Measurements from ENCODE around the gene MIPOL1.
"Not testable (repeated sequence)": the region's sequence is repeated elsewhere in the genome, so short reads cannot be mapped to it uniquely, and the experiment has no call there.

MIPOL1 gene

GRCh38 chr14:37546621-37547447 is 349.1 kb downstream of the MIPOL1 start:
- no peak for DNase-seq (ENCODE audit: low read depth)

DNA sequence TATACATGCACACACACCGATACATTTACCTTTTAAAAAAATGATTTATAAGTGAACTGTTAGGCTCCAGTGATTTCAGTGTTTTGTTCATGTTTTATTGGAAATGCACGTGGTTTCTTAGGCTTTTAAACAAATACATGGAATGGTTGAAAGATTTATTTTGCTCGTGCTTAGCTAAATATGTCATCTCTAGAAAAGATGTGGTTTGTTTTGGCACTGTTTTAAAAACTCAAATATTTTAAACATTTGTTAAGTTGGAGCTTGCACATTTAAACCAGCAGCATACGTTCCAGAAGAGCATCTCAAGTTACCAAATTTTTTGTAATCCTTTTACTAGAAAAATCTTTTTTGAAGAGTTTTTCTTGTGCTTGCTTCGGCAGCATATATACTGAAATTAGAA is 352.8 kb downstream of the MIPOL1 start:
- no peak for DNase-seq (ENCODE audit: low read depth)

GRCh38 chr14:37551119-37551518 is 353.4 kb downstream of the MIPOL1 start:
- no peak for DNase-seq (ENCODE audit: low read depth)

DNA sequence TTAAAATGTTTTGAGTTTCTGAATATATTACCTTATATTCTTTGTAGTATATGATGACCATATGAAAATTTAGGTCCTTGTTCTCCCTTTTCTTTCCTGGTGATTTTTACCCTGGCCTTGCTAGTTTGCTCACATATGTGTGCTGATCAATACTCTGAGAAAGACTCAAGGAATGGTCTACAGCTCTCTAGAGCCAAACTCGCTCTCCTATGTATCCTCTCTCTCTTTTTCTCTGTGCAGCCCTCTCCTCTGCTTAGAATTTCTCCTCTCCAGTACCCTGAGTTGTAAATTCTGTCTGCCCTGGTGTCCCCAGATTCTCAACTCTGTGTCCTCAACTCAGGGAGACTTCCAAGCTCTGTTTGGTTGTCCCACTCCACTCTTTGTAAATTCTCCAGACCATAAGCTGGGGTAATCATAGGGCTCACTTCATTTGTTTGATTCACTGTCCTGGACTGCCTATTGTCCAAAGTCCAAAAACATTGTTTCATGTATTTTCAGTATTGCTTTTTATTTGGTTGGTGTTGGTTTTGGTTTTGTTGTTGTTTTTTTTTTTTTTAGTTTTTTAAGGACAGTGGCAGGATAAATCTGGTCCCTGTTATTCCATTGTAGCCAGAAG is 356.3 kb downstream of the MIPOL1 start:
- DNase-seq (ENCODE audit: low read depth), result no peak

DNA sequence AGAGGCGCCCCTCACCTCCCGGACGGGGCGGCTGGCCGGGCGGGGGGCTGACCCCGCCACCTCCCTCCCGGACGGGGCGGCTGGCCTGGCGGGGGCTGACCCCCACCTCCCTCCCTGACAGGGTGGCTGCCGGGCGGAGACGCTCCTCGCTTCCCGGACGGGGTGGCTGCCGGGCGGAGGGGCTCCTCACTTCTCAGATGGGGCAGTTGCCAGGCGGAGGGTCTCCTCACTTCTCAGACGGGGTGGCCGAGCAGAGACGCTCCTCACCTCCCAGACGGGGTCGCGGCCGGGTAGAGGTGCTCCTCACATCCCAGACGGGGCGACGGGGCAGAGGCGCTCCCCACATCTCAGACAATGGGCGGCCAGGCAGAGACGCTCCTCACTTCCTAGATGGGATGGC is 357.9 kb downstream of the MIPOL1 start:
- DNase-seq (ENCODE audit: low read depth), result not testable (repeated sequence)

DNA sequence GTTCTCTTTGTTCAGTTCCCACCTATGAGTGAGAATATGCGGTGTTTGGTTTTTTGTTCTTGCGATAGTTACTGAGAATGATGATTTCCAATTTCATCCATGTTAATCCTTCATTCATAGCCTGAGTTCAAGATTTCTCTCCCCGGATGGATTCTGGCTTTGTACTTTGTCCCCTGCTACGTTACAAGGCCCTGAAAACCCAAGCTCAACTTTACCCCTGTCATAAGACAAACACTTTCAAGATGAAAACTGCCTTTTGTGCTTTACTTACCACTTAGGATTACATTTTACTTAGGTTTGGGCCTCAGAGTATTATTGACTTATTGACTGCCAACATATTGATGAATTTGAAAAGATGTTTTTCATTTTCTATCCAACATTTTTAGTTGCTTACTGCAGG is 361.0 kb downstream of the MIPOL1 start:
- DNase-seq (ENCODE audit: low read depth), result no peak

GRCh38 chr14:37559386-37559785 is 361.6 kb downstream of the MIPOL1 start:
- peak; percentile 5 for DNase-seq (ENCODE audit: low read depth)

GRCh38 chr14:37563189-37563588 is 365.5 kb downstream of the MIPOL1 start:
- DNase-seq (ENCODE audit: low read depth), result no peak

DNA sequence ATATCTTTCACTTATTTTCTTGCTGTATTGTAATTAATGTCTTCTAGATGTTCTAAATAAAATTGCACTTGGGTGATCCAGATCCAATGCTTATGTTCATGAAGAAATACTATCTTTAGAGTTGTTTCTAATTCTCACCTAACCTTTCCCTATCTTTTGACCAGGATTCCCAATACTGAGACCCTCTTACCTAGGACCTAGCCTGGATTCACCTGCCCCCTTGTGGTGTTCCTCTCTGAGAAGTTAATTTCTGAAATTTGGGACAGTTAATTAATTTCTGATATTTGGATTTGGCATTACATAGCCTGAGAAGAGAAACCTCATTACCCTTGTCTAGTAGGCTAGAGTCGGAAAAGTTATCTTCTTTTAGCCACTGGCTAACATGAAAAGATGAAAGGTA is 367.8 kb downstream of the MIPOL1 start:
- DNase-seq (ENCODE audit: low read depth), result no peak

- no peak for DNase-seq (ENCODE audit: low read depth)
Observed at GRCh38 chr14:37566811-37567371, 369.2 kb downstream of the MIPOL1 start.

DNA sequence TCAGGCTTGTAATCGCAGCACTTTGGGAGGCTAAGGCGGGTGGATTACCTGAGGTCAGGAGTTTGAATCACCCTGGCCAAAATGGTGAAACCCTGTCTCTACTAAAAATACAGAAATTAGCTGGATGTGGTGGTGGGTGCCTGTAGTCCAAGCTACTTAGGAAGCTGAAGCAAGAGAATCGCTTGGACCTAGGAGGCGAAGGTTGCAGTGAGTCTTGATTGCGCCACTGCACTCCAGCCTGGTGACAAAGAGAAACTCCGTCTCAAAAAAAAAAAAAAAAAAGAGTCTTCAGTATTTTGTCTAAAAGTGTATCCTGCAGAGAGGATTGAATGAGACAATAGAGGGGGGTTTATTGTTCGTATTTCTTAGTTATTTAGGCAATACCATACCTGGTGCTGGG is 372.0 kb downstream of the MIPOL1 start:
- DNase-seq (ENCODE audit: low read depth), result no peak

- DNase-seq (ENCODE audit: low read depth), result no peak
Observed at GRCh38 chr14:37571391-37571790, 373.7 kb downstream of the MIPOL1 start.

DNA sequence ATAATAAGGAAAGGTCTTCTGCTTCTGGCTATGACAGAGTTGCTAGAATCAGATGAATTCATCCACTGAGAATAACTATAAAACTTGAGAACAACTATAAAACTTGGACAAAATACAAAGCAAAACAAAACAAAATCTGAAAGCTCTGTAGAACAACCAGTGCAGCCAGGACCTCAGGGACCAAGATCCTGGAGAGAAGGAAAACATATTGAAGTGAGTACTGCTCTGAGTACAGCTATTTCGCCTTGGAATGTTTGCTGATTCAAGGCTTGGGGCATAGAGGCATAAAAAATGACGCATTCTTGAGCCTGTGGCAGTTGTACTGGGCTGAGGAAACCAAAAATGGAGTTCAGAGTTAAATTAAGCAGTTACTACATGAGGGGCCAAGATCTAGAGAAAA is 375.6 kb downstream of the MIPOL1 start:
- peak; percentile 43 for DNase-seq (ENCODE audit: low read depth)

DNA sequence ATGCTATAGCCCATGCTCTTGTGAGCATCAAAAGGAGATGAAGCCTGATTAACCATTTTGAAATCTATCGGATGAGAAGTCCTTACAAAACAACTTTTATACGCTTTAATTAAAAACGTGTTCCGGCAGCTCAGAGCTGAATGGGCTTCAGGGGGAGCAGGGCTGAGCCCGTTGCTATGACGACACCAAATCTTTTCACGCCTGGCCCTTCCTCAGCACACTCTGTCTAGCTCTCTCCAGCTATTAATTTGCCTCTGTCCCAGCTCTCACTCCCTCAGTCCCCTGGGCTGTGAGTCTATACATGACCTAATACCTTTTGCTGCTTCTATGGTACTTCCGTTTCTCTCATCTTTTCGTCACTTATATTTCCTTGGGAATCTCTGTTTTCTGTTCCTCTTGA is 381.5 kb downstream of the MIPOL1 start:
- DNase-seq (ENCODE audit: low read depth), result no peak

DNA sequence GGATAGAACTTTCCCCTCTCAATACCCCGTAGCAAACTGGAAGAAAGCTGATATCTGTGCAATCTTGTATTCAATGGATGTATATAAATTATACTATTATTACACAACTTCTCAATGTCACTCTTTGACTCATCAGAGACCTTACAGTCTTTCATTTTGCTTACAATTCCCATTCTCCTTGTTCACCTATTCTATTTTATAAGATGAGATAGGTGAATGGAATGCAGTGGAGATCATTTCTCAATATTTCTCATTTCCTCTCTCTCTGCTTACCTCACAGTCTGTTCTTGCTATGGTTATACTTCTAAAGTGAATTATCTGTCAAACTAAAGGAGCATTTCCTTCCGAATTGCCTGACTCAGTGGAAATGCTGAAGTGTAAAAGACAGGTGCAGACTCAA is 382.4 kb downstream of the MIPOL1 start:
- peak; percentile 74 for DNase-seq (ENCODE audit: low read depth)

DNA sequence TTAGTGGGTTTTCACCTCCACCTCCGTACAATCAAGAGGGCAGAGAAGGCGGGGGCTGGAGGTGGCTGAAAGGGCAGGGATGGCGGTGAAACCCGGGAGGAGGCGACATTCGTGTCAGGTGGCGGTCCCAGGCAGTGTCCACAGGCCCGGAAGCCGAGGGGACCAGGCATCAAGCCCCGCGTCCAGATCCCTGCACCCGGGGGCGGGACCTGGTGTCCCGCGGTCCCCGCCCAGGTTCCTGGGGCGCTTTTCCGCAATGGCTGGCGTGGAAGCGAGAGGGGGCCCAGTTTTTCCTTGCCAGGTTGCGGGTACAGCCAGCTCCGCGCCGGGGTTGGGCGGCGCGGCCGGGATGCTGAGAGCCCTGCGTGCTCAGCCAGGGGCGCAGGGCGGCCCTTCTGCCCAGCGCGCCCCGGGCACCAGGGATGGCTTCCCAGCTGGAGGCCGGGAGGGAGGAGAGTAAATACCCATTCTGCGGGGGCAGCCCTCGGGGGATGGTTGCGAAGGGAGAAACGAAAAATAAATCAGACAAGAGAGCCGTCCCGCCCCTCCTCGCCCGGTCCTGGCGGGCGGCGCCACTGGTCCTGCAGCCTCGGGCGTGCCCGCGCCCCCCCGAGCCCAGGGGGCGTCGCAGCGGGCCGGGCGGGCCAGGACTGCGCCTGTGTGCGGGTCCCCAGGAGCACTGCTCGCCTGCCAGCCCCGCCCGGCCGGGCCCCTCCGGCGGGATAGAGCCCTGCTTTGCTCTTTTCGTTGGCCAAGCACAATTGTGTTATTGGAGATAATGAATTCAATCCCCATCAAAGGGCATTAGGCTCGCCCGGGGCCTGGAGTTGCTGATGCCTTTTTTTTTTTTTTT is 385.8 kb downstream of the MIPOL1 start:
- no peak for DNase-seq (ENCODE audit: low read depth)

- no peak for DNase-seq (ENCODE audit: low read depth)
Observed at GRCh38 chr14:37584211-37585100, 386.7 kb downstream of the MIPOL1 start.

DNA sequence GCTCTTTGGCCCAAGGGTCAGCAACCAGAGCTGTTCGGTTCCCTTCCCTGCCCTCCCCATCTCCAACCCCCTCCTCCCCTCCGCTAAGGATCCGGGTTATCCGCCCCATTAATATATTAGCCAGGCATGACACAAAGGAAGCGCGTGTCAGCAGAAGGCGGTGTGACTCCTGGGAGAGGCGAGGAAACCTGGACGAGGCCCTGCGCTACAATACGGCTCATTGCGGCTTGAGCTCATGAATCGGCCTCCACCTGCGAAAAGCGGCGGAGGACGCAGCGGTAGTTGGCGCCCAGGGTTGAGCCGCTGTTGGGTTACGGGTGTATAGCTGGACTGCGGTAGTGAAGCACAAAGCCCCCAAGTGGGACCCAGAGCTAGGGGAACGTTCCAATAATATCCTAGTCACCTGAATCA is 387.4 kb downstream of the MIPOL1 start:
- no peak for DNase-seq (ENCODE audit: low read depth)

GRCh38 chr14:37585971-37586796 is 388.4 kb downstream of the MIPOL1 start:
- DNase-seq (ENCODE audit: low read depth), result no peak

DNA sequence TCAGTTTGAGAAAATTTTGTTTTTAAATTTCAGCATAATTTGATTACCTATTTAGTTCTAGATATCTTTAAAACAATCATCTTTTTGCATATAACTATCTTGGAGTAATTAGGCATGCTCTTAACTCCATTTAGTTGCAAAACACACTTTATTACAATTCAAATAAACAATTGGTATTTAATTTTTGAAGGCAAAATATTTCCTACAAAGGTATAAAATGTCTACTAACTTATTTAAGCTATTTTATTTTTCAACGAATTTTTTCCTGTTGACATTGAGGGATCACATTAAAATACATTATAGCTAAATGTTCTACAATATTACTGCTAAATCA is 389.0 kb downstream of the MIPOL1 start:
- DNase-seq (ENCODE audit: low read depth), result no peak

Data from ELR (cell line).